ENCODE measurements around the gene MUC6. TPM values are rescaled to one million over a fixed set of nuclear protein-coding genes. Genes with fewer than 3 reads are reported as not detected.

The MUC6 gene
- total RNA-seq, 1 experiment from 2014 or later, result not detected

- Histone ChIP-seq H3K79me1 (ENCODE audit: insufficient read depth, low read depth, low read length, poor library complexity, severe bottlenecking) (no peaks in the 10 kb centered on the region), H3K4ac (ENCODE audit: low read depth, low read length) (no peak overlapping the region), H4K91ac (ENCODE audit: insufficient read length, low read depth, low read length) (no peak overlapping the region), H2BK120ac (ENCODE audit: low read depth, low read length, poor library complexity, severe bottlenecking) (no peak overlapping the region), H3K9me3 (ENCODE audit: control insufficient read depth, low read depth, low read length) (no peaks in the 10 kb centered on the region), H2BK5ac (ENCODE audit: insufficient read length, low read length) (no peak overlapping the region), H3K14ac (ENCODE audit: insufficient read depth, low read length) (no peak overlapping the region; the same call in 1 of the 2 replicates), H2BK15ac (ENCODE audit: low read depth, low read length) (no peak overlapping the region), H3K27ac (ENCODE audit: insufficient read length, low read depth, low read length) (no peak overlapping the region), H3K79me2 (ENCODE audit: insufficient read depth, low read length) (no peaks in the 10 kb centered on the region), H3K56ac (ENCODE audit: insufficient read length, low read depth, low read length) (no peak overlapping the region), H2AFZ (ENCODE audit: low read length) (no peak overlapping the region), H3K4me1 (ENCODE audit: insufficient read depth, low read length) (no peaks in the 10 kb centered on the region), H2BK20ac (ENCODE audit: low read depth, low read length, poor library complexity, severe bottlenecking) (no peak overlapping the region), H3T11ph (ENCODE audit: low read length) (no peak overlapping the region), H2AK5ac (ENCODE audit: insufficient read length, low read length) (no peak overlapping the region), H4K5ac (ENCODE audit: insufficient read length, low read depth, low read length) (no peak overlapping the region), H3K4me2 (ENCODE audit: insufficient read depth, insufficient read length, low read length) (no peak overlapping the region), H3K18ac (ENCODE audit: insufficient read length, low read depth, low read length) (no peak overlapping the region), H3K23ac (ENCODE audit: insufficient read length, low read depth, low read length) (no peak overlapping the region), H4K20me1 (ENCODE audit: control insufficient read depth, insufficient read depth, insufficient read length) (no peaks in the 10 kb centered on the region), H2BK12ac (ENCODE audit: insufficient read length, low read depth, low read length) (no peak overlapping the region), H3K23me2 (ENCODE audit: insufficient read length, low read depth, low read length, poor library complexity, severe bottlenecking) (no peaks in the 10 kb centered on the region), H3K27me3 (ENCODE audit: insufficient read depth, low read length) (no peaks in the 10 kb centered on the region), H3K9ac (ENCODE audit: extremely low read depth, insufficient read length, low read length) (no peak overlapping the region), H4K8ac (replicated peaks; ENCODE audit: insufficient read length, low read depth, low read length) (no peak overlapping the region)
- H3K4me1 Mint-ChIP-seq, result no peaks in the 10 kb centered on the region
- no peaks in the 10 kb centered on the region; the same call in 1 of the 2 replicates for H3K27me3 Mint-ChIP-seq (ENCODE audit: low read depth)
- H3K4me3 Mint-ChIP-seq, result no peak overlapping the region
- no peak for DNase-seq
- H3K27ac Mint-ChIP-seq, result no peak overlapping the region
- H3K36me3 Mint-ChIP-seq (ENCODE audit: insufficient read depth in 1 of 3, low read depth in 3 of 3), result peaks cover 19 to 74% (median 74%) of the 10 kb centered on the region in 3 experiments
- H3K9me3 Mint-ChIP-seq, result no peaks in the 10 kb centered on the region
- TF ChIP-seq, protein P1, sequence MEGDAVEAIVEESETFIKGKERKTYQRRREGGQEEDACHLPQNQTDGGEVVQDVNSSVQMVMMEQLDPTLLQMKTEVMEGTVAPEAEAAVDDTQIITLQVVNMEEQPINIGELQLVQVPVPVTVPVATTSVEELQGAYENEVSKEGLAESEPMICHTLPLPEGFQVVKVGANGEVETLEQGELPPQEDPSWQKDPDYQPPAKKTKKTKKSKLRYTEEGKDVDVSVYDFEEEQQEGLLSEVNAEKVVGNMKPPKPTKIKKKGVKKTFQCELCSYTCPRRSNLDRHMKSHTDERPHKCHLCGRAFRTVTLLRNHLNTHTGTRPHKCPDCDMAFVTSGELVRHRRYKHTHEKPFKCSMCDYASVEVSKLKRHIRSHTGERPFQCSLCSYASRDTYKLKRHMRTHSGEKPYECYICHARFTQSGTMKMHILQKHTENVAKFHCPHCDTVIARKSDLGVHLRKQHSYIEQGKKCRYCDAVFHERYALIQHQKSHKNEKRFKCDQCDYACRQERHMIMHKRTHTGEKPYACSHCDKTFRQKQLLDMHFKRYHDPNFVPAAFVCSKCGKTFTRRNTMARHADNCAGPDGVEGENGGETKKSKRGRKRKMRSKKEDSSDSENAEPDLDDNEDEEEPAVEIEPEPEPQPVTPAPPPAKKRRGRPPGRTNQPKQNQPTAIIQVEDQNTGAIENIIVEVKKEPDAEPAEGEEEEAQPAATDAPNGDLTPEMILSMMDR (conservative IDR thresholded peaks at IDR 0.05), result no peak
- no CpG with 5 or more reads among the region's 28 CpGs for WGBS (ENCODE audit: extremely low coverage, insufficient read length, low lambda C conversion rate)
Observed at GRCh38 chr11:986270-986951, 50.1 kb downstream of the MUC6 start.

Data from H9 (cell line).